Body of pancreas (tissue), 4 donors: ENCODE measurements around the gene ITGA4. TPM values are rescaled to one million over a fixed set of nuclear protein-coding genes. Genes with fewer than 3 reads are reported as not detected.
A peak's percentile ranks its signal among the peaks of the same experiment; 100 is the strongest.

ENCODE experiments used
- ATAC-seq: fragments of 150-250 bp; one replicate; pipeline ENCODE4 v1.9.1; 2016
- DNase-seq, 4 donors: peaks; one replicate each; pipeline ENCODE4 v3.0.0-alpha.2; 2019
- H3K27ac ChIP-seq, 4 donors: fragments of 200-600 bp; sonication (generic); 1 replicate in 3 of 4; 2 replicates in 1 of 4; pipeline versions ENCODE4 v1.5.1 to v1.6.1; 2016 to 2019; ENCODE audit warnings: mild to moderate bottlenecking in 1 of 4, mixed read lengths in 1 of 4, moderate library complexity in 1 of 4
- H3K27me3 ChIP-seq, 2 donors: fragments of 200-600 bp; sonication (generic); one replicate each; pipeline ENCODE4 v1.6.0; 2016; ENCODE audit warnings: mild to moderate bottlenecking in 1 of 2
- H3K36me3 ChIP-seq, 2 donors: fragments of 200-600 bp; sonication (generic); replicated peaks in 1 of 2; 2 replicates each; pipeline ENCODE4 v1.5.1; 2016; ENCODE audit warnings: low read depth in 2 of 2; ENCODE audit not compliant: insufficient read depth in 1 of 2
- H3K4me1 ChIP-seq: fragments of 200-600 bp; sonication (generic); one replicate; pipeline ENCODE4 v1.6.0; 2016
- H3K4me3 ChIP-seq, 2 donors: fragments of 200-600 bp; sonication (generic); 1 replicate in 1 of 2; 2 replicates in 1 of 2; pipeline ENCODE4 v1.5.1; 2016 to 2019
- H3K9me3 ChIP-seq, 3 donors: fragments of 200-600 bp; sonication (generic); 1 replicate in 2 of 3; 2 replicates in 1 of 3; pipeline ENCODE4 v1.5.1; 2016
- CTCF ChIP-seq, 7 experiments: fragments of 450-650 bp in 4 of 7; fragments of 200-600 bp in 3 of 7; sonication (generic) in 3 of 7; IDR thresholded peaks; one replicate each; pipeline ENCODE4 v1.5.1; 2016 to 2019; ENCODE audit warnings: antibody characterized with exemption in 7 of 7
- POLR2A ChIP-seq, 3 donors: fragments of 450-650 bp; IDR thresholded peaks; one replicate each; pipeline ENCODE4 v1.6.1; 2016; ENCODE audit warnings: antibody characterized with exemption in 3 of 3, mild to moderate bottlenecking in 2 of 3
- WGBS, 2 donors: methylation state at CpG; one replicate each; pipeline ENCODE4 v1.1.5; 2017; 5-methylcytosine and 5-hydroxymethylcytosine counted together
- intact Hi-C: fragments of 100-400 bp; cut with DNase I; formaldehyde crosslinking; loops from one replicate; pipeline ENCODE4 v1.15.1; 2023
- total RNA-seq, 2 donors: library from RNA; depleted of rRNA; stranded (reverse); fragments of >200 nt; gene quantifications; one replicate each; pipeline ENCODE4 v1.1.0, GENCODE V29; 2016

Gene ITGA4
- total RNA-seq: 1 to 10 TPM; 3.4 to 4.3 TPM

DNA sequence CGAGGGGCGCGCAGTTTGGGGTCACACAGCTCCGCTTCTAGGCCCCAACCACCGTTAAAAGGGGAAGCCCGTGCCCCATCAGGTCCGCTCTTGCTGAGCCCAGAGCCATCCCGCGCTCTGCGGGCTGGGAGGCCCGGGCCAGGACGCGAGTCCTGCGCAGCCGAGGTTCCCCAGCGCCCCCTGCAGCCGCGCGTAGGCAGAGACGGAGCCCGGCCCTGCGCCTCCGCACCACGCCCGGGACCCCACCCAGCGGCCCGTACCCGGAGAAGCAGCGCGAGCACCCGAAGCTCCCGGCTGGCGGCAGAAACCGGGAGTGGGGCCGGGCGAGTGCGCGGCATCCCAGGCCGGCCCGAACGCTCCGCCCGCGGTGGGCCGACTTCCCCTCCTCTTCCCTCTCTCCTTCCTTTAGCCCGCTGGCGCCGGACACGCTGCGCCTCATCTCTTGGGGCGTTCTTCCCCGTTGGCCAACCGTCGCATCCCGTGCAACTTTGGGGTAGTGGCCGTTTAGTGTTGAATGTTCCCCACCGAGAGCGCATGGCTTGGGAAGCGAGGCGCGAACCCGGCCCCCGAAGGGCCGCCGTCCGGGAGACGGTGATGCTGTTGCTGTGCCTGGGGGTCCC, at the start of gene ITGA4:
ITGA4 (plus strand) TSS at position 266 of the 620 bp plus-strand sequence; CDS start at position 535, 269 bp downstream.
- intact Hi-C loops: no loop called here
- WGBS, 2 donors: 0 to 1% methylated on average over 9 to 65 of the region's 67 CpGs
- H3K27ac ChIP-seq: peak within 1 kb of the TSS in 1 of 4 donors; percentile 49
- TF ChIP-seq CTCF (IDR thresholded peaks at IDR 0.05): peak in 5 of 7 experiments; percentile 24 to 38 (median 31)
- peak in 2 of 3 donors; percentile 7 to 11 for TF ChIP-seq POLR2A (IDR thresholded peaks at IDR 0.05)
- peaks cover 17% of the 10 kb centered on the region for H3K4me1 ChIP-seq
- no peaks in the 10 kb centered on the region for H3K9me3 ChIP-seq
- no peaks in the 10 kb centered on the region for H3K36me3 ChIP-seq
- ATAC-seq: peak; percentile 71
- peak; percentile 40 to 59 (median 46) for DNase-seq
- peaks cover 0 to 18% of the 10 kb centered on the region in 2 donors for H3K27me3 ChIP-seq
- peak within 1 kb of the TSS in 1 of 2 donors; percentile 10 for H3K4me3 ChIP-seq

GRCh38 chr2:181408861-181409260, 48.3 kb upstream of the ITGA4 start:
- Histone ChIP-seq H3K27ac (no peak overlapping the region), H3K27me3 (no peaks in the 10 kb centered on the region), H3K4me1 (no peaks in the 10 kb centered on the region), H3K9me3 (no peaks in the 10 kb centered on the region), H3K4me3 (no peak overlapping the region), H3K36me3 (no peaks in the 10 kb centered on the region)
- DNase-seq: no peak
- TF ChIP-seq POLR2A (IDR thresholded peaks at IDR 0.05) (no peak), CTCF (IDR thresholded peaks at IDR 0.05) (no peak)
- no peak for ATAC-seq
- WGBS, 2 donors: 23 to 43% methylated on average over 2 of the region's 2 CpGs
- intact Hi-C loops: no loop called here

GRCh38 chr2:181411105-181411849, 45.9 kb upstream of the ITGA4 start:
- DNase-seq (no peak), ATAC-seq (no peak)
- Histone ChIP-seq H3K4me3 (no peak overlapping the region), H3K9me3 (no peaks in the 10 kb centered on the region), H3K4me1 (no peaks in the 10 kb centered on the region), H3K27me3 (no peaks in the 10 kb centered on the region), H3K36me3 (no peaks in the 10 kb centered on the region), H3K27ac (no peak overlapping the region)
- TF ChIP-seq POLR2A (IDR thresholded peaks at IDR 0.05) (no peak), CTCF (IDR thresholded peaks at IDR 0.05) (no peak)
- 36 to 47% methylated on average over 5 of the region's 5 CpGs for WGBS, 2 donors
- intact Hi-C loops: no loop called here

DNA sequence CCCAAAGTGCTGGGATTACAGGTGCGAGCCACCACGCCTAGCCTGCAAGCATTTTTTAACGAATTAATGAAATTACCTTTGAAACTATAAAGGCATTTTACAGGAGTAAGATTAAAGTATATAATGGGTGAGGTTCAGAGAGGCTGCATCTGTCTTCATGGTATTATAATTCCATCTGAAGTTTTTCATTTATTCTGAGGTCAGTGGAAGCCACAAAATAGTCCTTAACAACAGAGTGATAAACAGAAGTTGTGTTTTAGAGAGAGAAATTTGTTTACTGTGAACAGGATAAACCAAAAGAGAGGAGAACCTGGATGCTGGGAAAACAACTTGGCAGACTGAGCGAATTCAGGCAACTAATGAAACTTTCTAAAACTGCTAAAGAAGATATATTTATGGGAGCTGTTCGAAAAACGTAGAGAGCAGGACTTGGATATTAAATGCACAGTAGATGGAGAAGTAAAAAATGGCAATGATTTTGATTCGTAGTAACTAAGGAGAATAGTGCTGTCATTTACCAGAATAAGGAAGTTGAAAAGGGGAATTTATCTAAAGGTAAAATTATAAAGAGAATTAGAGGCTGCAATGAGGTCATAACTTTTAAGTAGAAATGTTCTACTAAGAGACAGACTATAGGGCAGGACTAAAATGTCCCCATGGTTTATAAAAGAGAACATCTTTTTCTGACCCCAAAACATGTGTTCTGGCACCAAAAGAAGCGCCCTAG, 37.9 kb upstream of the ITGA4 start:
- H3K36me3 ChIP-seq: no peaks in the 10 kb centered on the region
- no peak overlapping the region for H3K27ac ChIP-seq
- no peak overlapping the region for H3K4me3 ChIP-seq
- intact Hi-C loops: no loop called here
- no peaks in the 10 kb centered on the region for H3K9me3 ChIP-seq
- no peak for ATAC-seq
- H3K27me3 ChIP-seq: no peaks in the 10 kb centered on the region
- DNase-seq: no peak
- TF ChIP-seq POLR2A (IDR thresholded peaks at IDR 0.05) (no peak), CTCF (IDR thresholded peaks at IDR 0.05) (no peak)
- WGBS, 2 donors: 56 to 72% methylated on average over 8 of the region's 8 CpGs
- no peaks in the 10 kb centered on the region for H3K4me1 ChIP-seq
